Chondrocyte (in vitro differentiated cells): ENCODE results near the gene STK4. TPM values are rescaled to one million over a fixed set of nuclear protein-coding genes. Genes with fewer than 3 reads are reported as not detected.

Experiments used
- DNase-seq: peaks from one replicate; pipeline ENCODE4 v3.0.0; 2021; ENCODE audit warnings: mixed read lengths, low spot score
- H3K27ac Mint-ChIP-seq: one replicate; pipeline ENCODE4 v1.8.0; 2021; ENCODE audit warnings: mild to moderate bottlenecking, moderate library complexity, mixed read lengths; ENCODE audit not compliant: unreplicated experiment
- H3K27me3 Mint-ChIP-seq: 2 replicates; pipeline ENCODE4 v1.8.0; 2021; ENCODE audit warnings: low read depth, mixed read lengths
- H3K36me3 Mint-ChIP-seq: 2 replicates; pipeline ENCODE4 v1.8.0; 2021; ENCODE audit warnings: low read depth, mixed read lengths
- H3K4me1 Mint-ChIP-seq: 2 replicates; pipeline ENCODE4 v1.8.0; 2021; ENCODE audit warnings: low read depth, mild to moderate bottlenecking, mixed read lengths
- H3K4me3 Mint-ChIP-seq: one replicate; pipeline ENCODE4 v1.8.0; 2021; ENCODE audit warnings: mild to moderate bottlenecking, moderate library complexity, mixed read lengths; ENCODE audit not compliant: unreplicated experiment
- H3K9me3 Mint-ChIP-seq: 2 replicates; pipeline ENCODE4 v1.8.0; 2021; ENCODE audit warnings: low read depth, mixed read lengths
- CTCF ChIP-seq: fragments of 200-600 bp; sonication (generic); IDR thresholded peaks from 2 replicates; pipeline ENCODE4 v1.5.0; 2021; ENCODE audit warnings: antibody characterized with exemption, mild to moderate bottlenecking, moderate library complexity
- total RNA-seq: library from RNA; stranded (reverse); gene quantifications from 3 replicates; pipeline ENCODE4 v1.2.1, GENCODE V29; 2021

STK4 gene
- total RNA-seq, 1 donor from 2014 or later: 23.4 TPM

- Mint-ChIP-seq H3K9me3 (no peaks in the 10 kb centered on the region), H3K36me3 (no peaks in the 10 kb centered on the region), H3K4me1 (peaks cover 30% of the 10 kb centered on the region), H3K27me3 (no peaks in the 10 kb centered on the region), H3K27ac (no peak overlapping the region), H3K4me3 (no peak overlapping the region)
- no peak for DNase-seq
- TF ChIP-seq CTCF: no peak
These were observed 81.3 kb downstream of the STK4 start for GRCh38 chr20:45047581-45048119.

GRCh38 chr20:45049438-45049837 lies 83.1 kb downstream of the STK4 start:
- no peak for DNase-seq
- Mint-ChIP-seq H3K4me1 (peaks cover 38% of the 10 kb centered on the region), H3K9me3 (no peaks in the 10 kb centered on the region), H3K36me3 (no peaks in the 10 kb centered on the region), H3K27ac (no peak overlapping the region), H3K27me3 (no peaks in the 10 kb centered on the region), H3K4me3 (no peak overlapping the region)
- no peak for TF ChIP-seq CTCF

- Mint-ChIP-seq H3K36me3 (no peaks in the 10 kb centered on the region), H3K4me1 (peaks cover 43% of the 10 kb centered on the region), H3K27ac (no peak overlapping the region), H3K27me3 (no peaks in the 10 kb centered on the region), H3K4me3 (no peak overlapping the region), H3K9me3 (no peaks in the 10 kb centered on the region)
- no peak for DNase-seq
- no peak for TF ChIP-seq CTCF
These were observed 83.7 kb downstream of the STK4 start for GRCh38 chr20:45049904-45050471.

DNA sequence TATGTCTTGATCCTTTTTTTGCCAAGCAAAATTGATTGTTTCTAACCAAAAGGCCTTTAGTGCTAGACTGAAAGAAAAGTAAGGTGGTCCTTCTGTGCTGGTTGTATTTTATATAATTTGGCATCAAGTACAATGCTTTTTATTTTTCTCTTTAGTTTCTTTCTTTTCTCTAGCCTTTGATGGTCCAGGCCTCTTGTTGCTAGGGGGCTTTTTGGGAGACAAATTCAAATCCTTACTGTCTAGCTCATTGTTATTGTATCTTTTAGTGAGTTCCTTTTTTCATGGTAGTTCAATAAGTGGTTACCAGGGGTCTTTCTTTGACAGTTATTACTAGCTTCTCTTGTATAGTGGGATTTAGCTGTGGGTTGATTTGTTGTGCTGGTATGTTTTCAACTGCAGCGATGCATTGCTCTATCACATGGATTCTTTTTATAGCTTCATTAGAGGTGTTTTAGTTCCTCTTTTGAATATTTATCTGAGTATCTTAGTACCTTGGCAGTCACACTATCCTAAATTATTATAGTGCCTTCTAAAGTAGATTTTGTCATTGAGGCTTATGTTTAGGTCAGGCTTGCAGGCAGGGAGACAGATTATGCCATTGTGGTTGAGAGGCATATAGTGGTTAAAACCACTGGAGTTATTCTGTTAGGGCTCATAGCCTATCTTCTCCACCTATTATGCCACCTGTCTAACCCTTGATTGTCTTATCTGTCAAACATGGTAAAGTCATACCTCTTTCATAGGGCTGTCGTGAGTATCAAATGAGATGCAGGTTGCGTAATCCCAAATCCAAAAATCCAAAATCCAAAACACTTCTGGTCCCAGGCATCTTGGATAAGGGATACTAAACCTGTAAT lies 85.1 kb downstream of the STK4 start:
- DNase-seq: no peak

More for the DNA sequence above, 85.1 kb downstream of the STK4 start:
- no peak overlapping the region for H3K4me3 Mint-ChIP-seq
- no peak overlapping the region for H3K27ac Mint-ChIP-seq
- no peaks in the 10 kb centered on the region for H3K27me3 Mint-ChIP-seq
- TF ChIP-seq CTCF: no peak
- H3K4me1 Mint-ChIP-seq: peaks cover 55% of the 10 kb centered on the region
- H3K9me3 Mint-ChIP-seq: no peaks in the 10 kb centered on the region
- H3K36me3 Mint-ChIP-seq: no peaks in the 10 kb centered on the region
